ENCODE data around the gene ATP5ME. TPM values are rescaled to one million over a fixed set of nuclear protein-coding genes. Genes with fewer than 3 reads are reported as not detected.
A peak's percentile ranks its signal among the peaks of the same experiment; 100 is the strongest.

The ATP5ME gene
- total and polyA plus RNA-seq, 7 experiments from 2014 or later, result 115 to 404 (median 125) TPM

- H3K27me3 ChIP-seq (ENCODE audit: control insufficient read depth in 2 of 2, insufficient read depth in 2 of 2, low read length in 2 of 2), result peaks cover 0 to 2% of the 10 kb centered on the region in 2 donors
- no peaks in the 10 kb centered on the region for H3K27me3 Mint-ChIP-seq
- no peak for ATAC-seq
- intact Hi-C loops (cut with micrococcal nuclease), result loop anchor here in 1 of 2 donors (10.0 kb wide), 1 partner anchor 667 kb away; the partner anchor contains the start of gene UVSSA
- no peak overlapping the region for H3K4me3 ChIP-seq (ENCODE audit: low read length)
- ChIA-PET CTCF (no interaction called here), POLR2A (no interaction called here)
- no peaks in the 10 kb centered on the region for H3K9me3 ChIP-seq (ENCODE audit: control insufficient read depth in 2 of 3, low read length in 3 of 3)
- no peak for DNase-seq
- H3K9me3 Mint-ChIP-seq, result no peaks in the 10 kb centered on the region
- peaks cover 11 to 16% of the 10 kb centered on the region in 2 donors for H3K4me1 ChIP-seq (ENCODE audit: control insufficient read depth in 2 of 2, insufficient read depth in 2 of 2, low read length in 2 of 2)
- H3K36me3 Mint-ChIP-seq, result peaks cover 0 to 5% (median 0%) of the 10 kb centered on the region in 5 donors
- H3K27ac Mint-ChIP-seq, result peak overlapping the region in 3 of 9 donors; percentile 1 to 76 (median 59)
- peak overlapping the region in 4 of 10 donors; percentile 21 to 64 (median 40) for H3K4me3 Mint-ChIP-seq
- H3K36me3 ChIP-seq (ENCODE audit: control insufficient read depth in 2 of 3, insufficient read depth in 3 of 3, low read length in 3 of 3), result peaks cover 0 to 8% (median 0%) of the 10 kb centered on the region in 3 experiments
- H3K4me1 Mint-ChIP-seq, result peaks cover 7 to 15% (median 9%) of the 10 kb centered on the region in 7 donors
- no peak overlapping the region for H3K27ac ChIP-seq (ENCODE audit: low read depth, low read length)
Measured at GRCh38 chr4:677431-678293, 3.6 kb upstream of the ATP5ME start.

- H3K27me3 Mint-ChIP-seq, result no peaks in the 10 kb centered on the region
- H3K4me3 Mint-ChIP-seq, result peak overlapping the region in 3 of 10 donors; percentile 35 to 83 (median 42)
- ATAC-seq, result no peak
- intact Hi-C loops (cut with micrococcal nuclease), result loop anchor here in 1 of 2 donors (10.0 kb wide), 1 partner anchor 668 kb away; the partner anchor contains the start of gene UVSSA
- peaks cover 0 to 7% (median 3%) of the 10 kb centered on the region in 5 donors for H3K36me3 Mint-ChIP-seq
- Histone ChIP-seq H3K4me1 (ENCODE audit: control insufficient read depth in 2 of 2, insufficient read depth in 2 of 2, low read length in 2 of 2) (peaks cover 11 to 16% of the 10 kb centered on the region in 2 donors), H3K36me3 (ENCODE audit: control insufficient read depth in 2 of 3, insufficient read depth in 3 of 3, low read length in 3 of 3) (peaks cover 4 to 16% (median 5%) of the 10 kb centered on the region in 3 experiments), H3K27me3 (ENCODE audit: control insufficient read depth in 2 of 2, insufficient read depth in 2 of 2, low read length in 2 of 2) (peaks cover 0 to 2% of the 10 kb centered on the region in 2 donors), H3K9me3 (ENCODE audit: control insufficient read depth in 2 of 3, low read length in 3 of 3) (no peaks in the 10 kb centered on the region), H3K27ac (ENCODE audit: low read depth, low read length) (no peak overlapping the region), H3K4me3 (ENCODE audit: low read length) (no peak overlapping the region)
- H3K9me3 Mint-ChIP-seq, result no peaks in the 10 kb centered on the region
- DNase-seq, result no peak
- ChIA-PET POLR2A (no interaction called here), CTCF (no interaction called here)
- peak overlapping the region in 2 of 9 donors; percentile 46 to 59 for H3K27ac Mint-ChIP-seq
- peaks cover 7 to 15% (median 9%) of the 10 kb centered on the region in 7 donors for H3K4me1 Mint-ChIP-seq
Measured at GRCh38 chr4:676871-677235, 2.8 kb upstream of the ATP5ME start.

- ChIA-PET CTCF (interaction anchor here (0.6 kb wide), 1 partner anchor 171 kb away, joined by 3 read pairs; no protein-coding TSS in a partner anchor), POLR2A (interaction anchor here (0.7 to 1.3 kb wide), 2 partner anchors 203 to 434 kb away, joined by 3 read pairs; no protein-coding TSS in a partner anchor)
Measured at GRCh38 chr4:675980-676870, 2.1 kb upstream of the ATP5ME start.

DNA sequence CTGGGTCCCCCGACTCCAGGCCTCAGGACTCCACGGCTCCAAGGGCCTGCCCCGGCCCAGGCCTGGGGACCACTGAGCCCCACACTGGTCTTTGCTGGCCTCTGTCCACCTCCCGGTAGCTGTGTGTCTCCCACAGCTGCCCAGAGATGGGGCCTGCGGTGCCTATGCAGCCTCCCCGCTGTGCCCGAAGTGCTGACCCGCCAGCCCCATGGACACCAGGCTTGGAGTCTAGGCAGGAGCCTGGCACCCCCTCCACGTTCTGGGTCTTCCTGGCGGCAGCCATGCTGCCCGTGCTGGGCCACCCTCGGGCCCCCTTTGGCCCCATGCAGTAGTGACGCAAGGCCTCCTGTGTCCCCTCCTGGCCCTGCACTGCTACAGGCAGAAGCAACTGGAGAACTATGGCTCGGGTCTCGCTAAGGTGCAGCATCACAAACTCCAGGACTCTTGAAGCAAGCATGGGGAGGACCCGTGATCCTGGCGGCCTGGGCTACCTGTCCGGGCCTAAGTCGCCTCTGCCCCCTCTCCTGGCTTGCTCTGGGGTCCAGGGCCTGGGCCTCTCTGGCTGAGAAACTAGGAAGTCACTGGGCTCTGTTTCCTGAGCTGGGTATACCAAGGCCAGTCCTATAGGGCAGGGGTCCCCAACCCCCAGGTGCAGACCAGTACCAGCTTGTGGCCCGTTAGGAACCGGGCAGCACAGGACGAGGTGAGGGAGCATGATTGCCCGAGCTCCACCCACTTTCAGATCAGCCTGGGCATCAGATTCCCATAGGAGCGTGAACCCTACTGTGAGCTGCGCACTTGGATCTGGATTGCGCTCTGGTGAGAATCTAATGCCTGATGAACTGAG, 1.2 kb upstream of the ATP5ME start:
- Histone ChIP-seq H3K27ac (ENCODE audit: low read depth, low read length) (peak overlapping the region; percentile 100), H3K9me3 (ENCODE audit: control insufficient read depth in 2 of 3, low read length in 3 of 3) (no peaks in the 10 kb centered on the region), H3K27me3 (ENCODE audit: control insufficient read depth in 2 of 2, insufficient read depth in 2 of 2, low read length in 2 of 2) (peaks cover 0 to 1% of the 10 kb centered on the region in 2 donors), H3K36me3 (ENCODE audit: control insufficient read depth in 2 of 3, insufficient read depth in 3 of 3, low read length in 3 of 3) (peaks cover 6 to 29% (median 7%) of the 10 kb centered on the region in 3 experiments), H3K4me3 (ENCODE audit: low read length) (peak overlapping the region; percentile 88), H3K4me1 (ENCODE audit: control insufficient read depth in 2 of 2, insufficient read depth in 2 of 2, low read length in 2 of 2) (peaks cover 7 to 16% of the 10 kb centered on the region in 2 donors)
- H3K36me3 Mint-ChIP-seq, result peaks cover 0 to 14% (median 3%) of the 10 kb centered on the region in 5 donors
- ChIA-PET POLR2A (interaction anchor here (0.7 to 3.4 kb wide), 6 partner anchors 12 to 551 kb away, joined by 3 to 46 read pairs (median 3); partner anchors contain the start of gene ZNF718), CTCF (interaction anchor here (0.6 to 1.2 kb wide), 2 partner anchors 15 to 170 kb away, joined by 3 read pairs; no protein-coding TSS in a partner anchor)
- peak in 1 of 9 donors; percentile 19 for DNase-seq
- peaks cover 7 to 15% (median 8%) of the 10 kb centered on the region in 7 donors for H3K4me1 Mint-ChIP-seq
- no peaks in the 10 kb centered on the region for H3K9me3 Mint-ChIP-seq
- ATAC-seq, result no peak
- no peaks in the 10 kb centered on the region for H3K27me3 Mint-ChIP-seq
- peak overlapping the region; percentile 84 to 92 (median 88) for H3K4me3 Mint-ChIP-seq
- H3K27ac Mint-ChIP-seq, result peak overlapping the region in 8 of 9 donors; percentile 47 to 91 (median 88)
- intact Hi-C loops (cut with micrococcal nuclease), result loop anchor here (2.0 to 10.0 kb wide), 6 partner anchors 176 to 672 kb away; partner anchors contain the start of genes UVSSA (in 2 of the 2), FGFRL1 (in 1 of the 2), GAK (in 1 of the 2) and PIGG (in 1 of the 2)

More at GRCh38 chr4:675980-676870, 2.1 kb upstream of the ATP5ME start:
- Histone ChIP-seq H3K4me1 (ENCODE audit: control insufficient read depth in 2 of 2, insufficient read depth in 2 of 2, low read length in 2 of 2) (peaks cover 11 to 16% of the 10 kb centered on the region in 2 donors), H3K4me3 (ENCODE audit: low read length) (no peak overlapping the region), H3K9me3 (ENCODE audit: control insufficient read depth in 2 of 3, low read length in 3 of 3) (no peaks in the 10 kb centered on the region), H3K27me3 (ENCODE audit: control insufficient read depth in 2 of 2, insufficient read depth in 2 of 2, low read length in 2 of 2) (peaks cover 0 to 2% of the 10 kb centered on the region in 2 donors), H3K27ac (ENCODE audit: low read depth, low read length) (peak overlapping the region; percentile 41), H3K36me3 (ENCODE audit: control insufficient read depth in 2 of 3, insufficient read depth in 3 of 3, low read length in 3 of 3) (peaks cover 6 to 23% (median 7%) of the 10 kb centered on the region in 3 experiments)
- Mint-ChIP-seq H3K27ac (peak overlapping the region in 5 of 9 donors; percentile 46 to 90 (median 49)), H3K4me1 (peaks cover 7 to 15% (median 9%) of the 10 kb centered on the region in 7 donors), H3K4me3 (peak overlapping the region in 9 of 10 donors; percentile 12 to 92 (median 88)), H3K27me3 (no peaks in the 10 kb centered on the region), H3K36me3 (peaks cover 0 to 7% (median 3%) of the 10 kb centered on the region in 5 donors), H3K9me3 (no peaks in the 10 kb centered on the region)
- intact Hi-C loops (cut with micrococcal nuclease), result loop anchor here (2.0 to 10.0 kb wide), 6 partner anchors 177 to 671 kb away; partner anchors contain the start of genes UVSSA (in 2 of the 2), FGFRL1 (in 1 of the 2), GAK (in 1 of the 2) and PIGG (in 1 of the 2)
- ATAC-seq (no peak), DNase-seq (no peak)

DNA sequence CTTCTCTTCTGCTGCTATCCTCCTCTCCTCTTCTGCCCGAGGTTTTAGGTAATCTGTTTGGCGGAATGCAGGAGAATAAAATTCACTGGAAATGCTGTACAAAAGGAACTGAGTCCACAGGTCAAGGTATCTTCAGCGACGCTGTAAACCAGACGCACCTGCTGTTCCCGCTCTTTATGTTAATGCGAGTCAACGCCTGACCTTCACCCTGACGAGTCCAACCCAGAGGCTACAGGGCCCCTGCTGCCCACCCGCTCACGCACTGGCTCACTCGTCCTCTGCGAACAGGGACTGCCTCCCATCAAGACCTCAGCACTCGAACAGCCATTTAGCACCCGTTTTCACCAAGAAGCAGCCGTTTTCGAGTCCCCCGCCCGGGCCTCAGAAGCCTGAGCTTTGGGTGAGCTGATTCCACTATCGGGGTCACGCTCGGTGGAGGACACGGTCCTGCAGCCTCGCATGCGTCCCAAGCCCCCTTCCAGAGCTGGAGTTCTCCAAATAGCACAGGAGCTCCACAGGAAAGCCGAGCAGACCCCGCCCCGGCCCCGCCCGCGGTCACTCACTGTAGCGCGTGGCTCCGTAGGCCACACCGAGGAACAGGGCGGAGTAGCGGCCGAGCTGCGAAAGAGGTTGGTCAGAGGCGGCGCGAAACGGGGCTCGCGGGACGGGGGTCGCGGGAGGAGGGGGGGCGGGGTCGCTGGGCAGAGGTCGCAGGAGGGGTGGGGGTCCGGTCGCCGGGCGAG, 556 bp downstream of the ATP5ME start:
- POLR2A ChIA-PET, result interaction anchor here (0.9 to 3.4 kb wide), 5 partner anchors 10 to 1197 kb away, joined by 3 to 46 read pairs (median 3); partner anchors contain the start of gene ZNF718
- peak overlapping the region; percentile 63 to 92 (median 88) for H3K4me3 Mint-ChIP-seq

More for the DNA sequence above, 556 bp downstream of the ATP5ME start:
- CTCF ChIA-PET, result interaction anchor here (1.2 kb wide), 1 partner anchor 13 kb away, joined by 3 read pairs; no protein-coding TSS in a partner anchor
- Histone ChIP-seq H3K36me3 (ENCODE audit: control insufficient read depth in 2 of 3, insufficient read depth in 3 of 3, low read length in 3 of 3) (peaks cover 6 to 32% (median 7%) of the 10 kb centered on the region in 3 experiments), H3K4me3 (ENCODE audit: low read length) (peak overlapping the region; percentile 69), H3K27me3 (ENCODE audit: control insufficient read depth in 2 of 2, insufficient read depth in 2 of 2, low read length in 2 of 2) (no peaks in the 10 kb centered on the region), H3K4me1 (ENCODE audit: control insufficient read depth in 2 of 2, insufficient read depth in 2 of 2, low read length in 2 of 2) (peaks cover 7 to 16% of the 10 kb centered on the region in 2 donors), H3K27ac (ENCODE audit: low read depth, low read length) (peak overlapping the region; percentile 69), H3K9me3 (ENCODE audit: control insufficient read depth in 2 of 3, low read length in 3 of 3) (no peaks in the 10 kb centered on the region)
- Mint-ChIP-seq H3K4me1 (peaks cover 7 to 15% (median 8%) of the 10 kb centered on the region in 7 donors), H3K36me3 (peaks cover 0 to 14% (median 3%) of the 10 kb centered on the region in 5 donors), H3K27me3 (no peaks in the 10 kb centered on the region), H3K9me3 (no peaks in the 10 kb centered on the region), H3K27ac (peak overlapping the region in 8 of 9 donors; percentile 36 to 90 (median 82))
- DNase-seq (peak in 1 of 9 donors; percentile 34), ATAC-seq (no peak)
- intact Hi-C loops (cut with micrococcal nuclease), result loop anchor here (1.0 to 10.0 kb wide), 18 partner anchors 10 to 673 kb away; partner anchors contain the start of genes GAK (in 2 of the 2), PCGF3 (in 2 of the 2), PIGG (in 2 of the 2) and TMEM175 (in 2 of the 2)

Measured in naive thymus-derived CD4-positive, alpha-beta T cell (primary cell).